Ramos (cell line): ENCODE measurements around the gene PARVA.

ENCODE experiments used
- in situ Hi-C: fragments of 300-500 bp; cut with MboI; formaldehyde crosslinking; loops from one replicate; pipeline ENCODE4 v1.14.3; 2022; ENCODE audit warnings: low sequenced_read_pairs; ENCODE audit not compliant: unreplicated experiment

Gene PARVA

DNA sequence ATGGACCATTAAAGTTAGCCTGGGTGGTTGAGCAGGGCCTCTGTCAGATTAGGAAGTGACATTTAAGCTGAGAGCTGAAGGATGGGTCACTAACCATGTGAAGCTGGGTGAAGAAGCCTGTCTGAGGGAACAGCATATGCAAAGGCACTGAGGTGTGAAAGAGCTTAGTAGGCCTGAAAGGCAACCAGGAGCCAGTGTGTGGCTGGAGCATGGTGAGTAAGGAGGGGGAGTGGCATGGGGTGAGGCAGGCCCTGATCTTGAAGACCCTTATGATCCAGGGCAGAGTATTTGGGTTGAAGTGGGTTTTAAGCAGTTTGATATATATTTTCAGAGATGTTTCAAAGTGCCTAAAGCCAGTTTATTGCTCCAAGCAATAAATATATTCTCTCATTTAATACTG is 48.8 kb downstream of the PARVA start:
- in situ Hi-C loops: no loop called here

DNA sequence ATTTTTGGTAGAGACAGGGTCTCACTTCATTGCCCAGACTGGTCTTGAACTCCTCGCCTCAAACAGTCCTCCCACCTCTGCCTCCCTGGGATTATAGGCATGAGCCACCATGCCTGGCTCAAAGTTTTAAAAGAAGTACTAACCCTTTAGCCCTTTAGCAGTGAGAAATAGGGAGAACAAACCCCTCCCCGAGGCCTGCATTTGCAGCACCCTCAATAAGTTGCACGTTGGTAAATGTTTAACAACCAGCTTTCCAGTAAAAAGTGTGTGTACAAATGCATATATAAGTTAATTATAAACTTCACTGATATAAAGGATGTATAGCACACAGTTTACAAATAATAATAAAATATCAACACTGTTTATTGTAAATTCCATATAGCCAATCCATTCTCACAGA is 51.8 kb downstream of the PARVA start:
- in situ Hi-C loops: no loop called here

DNA sequence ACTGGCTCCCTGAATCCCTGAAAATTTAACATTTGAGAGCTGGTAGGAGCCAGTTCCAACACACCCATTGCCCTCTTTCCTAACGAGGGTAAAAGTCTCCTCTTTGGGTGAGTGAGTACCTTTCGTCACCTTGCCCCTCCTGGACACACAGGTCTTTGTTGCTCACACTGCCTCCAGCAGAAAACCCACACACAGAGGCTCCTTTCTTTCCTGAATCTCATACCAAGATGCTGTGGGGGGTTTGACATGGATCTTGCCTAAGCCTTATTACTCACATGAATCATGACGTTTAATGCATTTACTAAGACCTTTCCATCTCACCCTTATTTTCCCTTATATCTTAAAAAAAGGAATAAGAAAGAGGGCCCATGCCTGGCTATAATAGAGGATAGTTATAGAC is 53.0 kb downstream of the PARVA start:
- in situ Hi-C loops: no loop called here

DNA sequence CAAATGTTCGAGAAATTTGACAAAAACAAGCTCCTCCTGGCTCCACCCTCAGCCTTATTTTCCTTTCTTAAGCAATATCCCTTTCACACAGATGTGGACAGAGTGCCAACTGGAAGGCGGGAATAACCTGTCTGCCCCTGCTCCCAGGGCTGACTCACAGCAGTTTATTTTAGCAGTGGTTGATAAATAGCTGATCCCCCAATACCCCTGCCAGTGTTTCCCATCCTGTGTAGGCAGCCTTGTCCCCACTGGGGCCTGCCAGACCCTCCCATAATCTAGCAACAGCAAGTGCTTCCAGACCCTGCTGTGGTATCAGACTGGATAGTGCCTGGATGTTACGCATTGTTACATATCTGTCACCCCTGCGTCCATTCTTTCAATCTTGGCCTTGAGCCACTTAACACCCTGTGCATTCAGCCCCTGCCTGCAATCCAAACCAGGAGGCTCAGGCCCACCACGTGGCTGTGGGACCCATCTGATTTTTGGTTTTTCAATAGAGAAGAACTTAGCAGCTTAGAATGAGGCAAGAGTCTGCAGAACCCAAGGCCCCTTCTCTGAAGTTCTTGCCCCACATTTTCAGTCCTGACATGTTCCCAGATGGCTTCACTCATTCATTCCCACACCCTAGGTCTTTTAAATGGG is 53.7 kb downstream of the PARVA start:
- in situ Hi-C loops: no loop called here

DNA sequence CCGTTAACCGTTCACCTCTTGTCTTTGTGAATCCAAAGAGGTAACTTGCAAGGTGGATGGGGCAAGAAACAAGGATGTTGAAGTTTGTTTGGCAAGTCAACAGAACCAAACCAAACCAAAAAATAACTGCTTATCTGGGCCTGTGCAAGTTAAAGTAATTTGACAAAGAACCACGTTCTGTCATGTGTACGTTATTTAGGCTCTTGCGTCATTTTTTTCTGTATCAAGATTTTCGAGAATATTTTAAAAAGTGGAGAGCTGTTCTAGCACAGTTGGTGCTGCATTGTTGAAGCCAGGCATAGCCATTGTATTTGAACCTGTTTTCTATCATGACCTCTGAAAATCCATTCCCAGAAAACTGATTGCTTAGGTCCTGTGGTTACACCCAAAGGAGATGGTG is 55.1 kb downstream of the PARVA start:
- in situ Hi-C loops: no loop called here

GRCh38 chr11:12433121-12433520 is 55.8 kb downstream of the PARVA start:
- in situ Hi-C loops: no loop called here

GRCh38 chr11:12433571-12434324 is 56.4 kb downstream of the PARVA start:
- in situ Hi-C loops: no loop called here

DNA sequence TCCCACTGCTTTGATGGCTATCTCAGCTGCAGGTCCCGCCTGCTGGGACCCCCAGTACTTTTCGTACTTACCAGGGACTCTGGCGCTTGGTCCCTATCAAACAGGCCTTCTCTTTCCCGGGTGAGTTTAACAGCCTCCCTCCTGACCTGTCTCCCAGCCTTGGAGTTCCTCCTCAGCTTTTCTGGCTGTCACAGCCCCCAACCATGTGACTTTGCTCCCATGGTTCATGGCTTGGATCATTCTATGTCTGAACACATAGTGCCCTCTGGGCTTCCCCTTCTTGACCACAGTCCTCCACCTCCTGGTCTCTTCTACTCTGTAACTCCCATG is 56.9 kb downstream of the PARVA start:
- in situ Hi-C loops: no loop called here

DNA sequence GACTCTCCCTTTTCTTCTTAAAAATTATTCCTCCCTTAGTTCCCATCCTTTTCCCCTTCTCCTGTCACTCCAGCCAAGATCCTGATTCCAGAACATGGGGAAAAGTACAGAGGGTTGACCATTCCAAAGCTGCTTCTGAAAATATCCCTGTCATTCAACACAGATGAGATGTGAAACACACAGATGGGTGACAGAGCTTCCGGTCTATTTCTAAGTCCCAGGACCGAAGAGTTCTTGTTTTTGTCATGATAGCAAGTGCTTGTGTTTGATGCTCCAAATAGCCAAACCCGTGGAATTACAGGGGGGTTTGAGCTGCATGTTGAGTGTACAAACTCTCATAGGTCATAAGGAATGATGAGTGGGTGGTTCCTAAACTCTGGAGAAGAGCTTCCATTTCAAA is 57.9 kb downstream of the PARVA start:
- in situ Hi-C loops: no loop called here

- in situ Hi-C loops: no loop called here
Observed at GRCh38 chr11:12436266-12436665, 58.9 kb downstream of the PARVA start.

DNA sequence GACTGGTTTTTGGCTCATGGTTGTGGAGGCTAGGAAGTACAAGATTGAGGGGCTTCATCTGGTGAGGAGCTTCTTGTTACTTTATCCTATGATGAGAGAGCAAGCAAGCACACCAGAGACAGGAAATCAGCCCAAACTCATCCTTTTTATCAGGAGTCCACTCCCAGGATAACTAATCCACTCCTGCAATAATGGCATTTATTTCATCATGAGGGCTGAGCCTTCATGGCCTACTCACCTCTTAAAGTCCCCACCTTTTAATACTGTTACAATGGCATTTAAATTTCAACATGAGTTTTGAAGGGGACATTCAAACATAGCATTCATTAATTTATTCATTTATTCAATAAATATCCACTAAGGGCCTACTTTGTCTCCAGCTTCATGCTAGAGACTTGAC is 60.9 kb downstream of the PARVA start:
- in situ Hi-C loops: no loop called here

GRCh38 chr11:12439615-12440014 is 62.2 kb downstream of the PARVA start:
- in situ Hi-C loops: no loop called here

GRCh38 chr11:12440565-12440964 is 63.2 kb downstream of the PARVA start:
- in situ Hi-C loops: no loop called here

DNA sequence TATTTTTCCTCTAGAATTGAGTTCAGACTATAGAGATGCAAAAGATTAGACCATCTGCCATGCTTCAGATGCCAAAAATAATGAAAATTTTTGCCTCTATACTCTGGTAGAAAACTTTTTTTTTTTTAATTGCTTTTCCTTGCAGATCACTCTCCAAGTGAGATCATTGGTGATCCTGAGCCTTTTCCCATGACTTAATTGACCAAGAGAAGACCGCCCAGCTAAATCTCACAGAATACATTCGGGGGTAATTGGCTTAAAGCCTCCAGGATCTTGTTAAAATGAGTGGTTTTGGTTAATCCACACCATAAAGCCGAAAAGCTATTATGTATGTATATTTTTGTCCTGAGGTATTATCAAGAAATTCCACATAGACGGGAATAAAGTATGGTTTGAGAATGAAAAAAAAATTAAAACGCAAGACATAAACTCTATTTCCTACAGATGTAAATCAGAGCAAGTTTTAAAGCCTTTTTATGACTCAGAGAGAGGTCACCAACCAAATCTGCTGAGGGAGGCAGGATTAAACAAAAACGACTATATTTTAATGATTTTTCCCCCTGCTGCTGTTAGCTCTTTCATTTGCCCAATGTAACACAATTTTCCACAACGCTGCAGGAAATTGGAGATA is 64.0 kb downstream of the PARVA start:
- in situ Hi-C loops: no loop called here

GRCh38 chr11:12444601-12445000 is 67.2 kb downstream of the PARVA start:
- in situ Hi-C loops: no loop called here

- in situ Hi-C loops: no loop called here
Observed at GRCh38 chr11:12445001-12445400, 67.6 kb downstream of the PARVA start.

DNA sequence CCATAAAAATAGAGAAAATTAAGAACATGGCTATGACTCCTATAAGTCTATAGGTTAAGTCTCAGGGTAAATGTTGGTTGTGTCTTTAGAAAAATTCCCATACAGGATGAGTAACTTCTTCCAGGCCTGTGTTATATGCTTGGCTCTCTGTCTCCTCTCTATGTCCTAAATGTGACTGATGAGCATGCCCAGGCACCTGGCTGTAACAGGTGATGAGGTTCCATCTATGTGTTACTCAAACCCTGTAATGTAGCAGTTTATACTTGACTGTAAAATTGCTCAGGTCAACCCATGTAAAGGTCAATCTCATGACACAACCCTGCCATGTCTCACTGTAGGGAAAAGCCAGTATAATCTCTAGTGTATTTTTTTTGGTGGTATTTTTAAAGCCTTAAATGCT is 69.5 kb downstream of the PARVA start:
- in situ Hi-C loops: no loop called here

DNA sequence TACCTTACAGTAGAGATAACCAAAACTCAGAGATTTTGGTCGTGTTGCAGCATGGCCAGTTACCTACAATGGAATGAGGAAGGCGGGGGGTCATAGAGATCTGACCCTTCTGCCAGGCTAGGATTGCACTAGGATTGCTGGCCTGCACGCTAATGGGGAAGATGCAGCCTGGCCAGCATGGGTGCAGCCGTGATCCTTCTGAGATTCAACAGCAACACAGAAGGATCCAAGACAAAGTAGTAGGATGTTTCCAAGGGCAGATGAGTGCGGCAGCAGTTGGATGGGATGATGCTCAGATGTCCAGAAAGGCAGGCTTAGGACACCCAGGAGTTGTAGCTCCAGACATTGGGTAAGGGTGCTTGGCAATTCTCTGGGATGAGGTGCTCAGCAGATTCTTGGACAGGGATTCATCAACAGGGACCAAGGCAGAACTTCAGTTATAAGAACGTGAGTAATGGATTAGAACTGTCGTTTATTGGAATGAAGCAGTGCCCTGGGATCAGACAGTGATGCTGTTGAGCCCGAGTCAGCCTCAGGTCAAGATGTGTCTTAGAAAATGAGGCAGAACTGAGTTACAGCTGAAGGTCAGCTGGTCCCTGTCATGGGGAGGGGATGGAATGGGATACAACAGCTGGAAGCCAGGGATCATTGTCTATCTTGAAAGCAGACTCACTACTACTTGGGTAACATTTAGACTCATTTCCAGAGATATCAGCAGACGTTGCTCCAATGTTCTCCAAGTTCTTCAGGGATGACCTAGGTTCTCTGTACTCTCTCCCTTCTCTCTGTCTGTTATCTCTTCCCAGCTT is 71.0 kb downstream of the PARVA start:
- in situ Hi-C loops: no loop called here

GRCh38 chr11:12449961-12450715 is 72.8 kb downstream of the PARVA start:
- in situ Hi-C loops: no loop called here

- in situ Hi-C loops: no loop called here
Observed at GRCh38 chr11:12451179-12451814, 73.9 kb downstream of the PARVA start.
